Endothelial cell of hepatic sinusoid (primary cell): Measurements from ENCODE around the gene TBC1D1.

Source experiments
- in situ Hi-C: cut with HindIII; loops from 2 replicates; pipeline ENCODE4 v1.10.0; 2017; ENCODE audit warnings: low sequenced_read_pairs

TBC1D1 gene

DNA sequence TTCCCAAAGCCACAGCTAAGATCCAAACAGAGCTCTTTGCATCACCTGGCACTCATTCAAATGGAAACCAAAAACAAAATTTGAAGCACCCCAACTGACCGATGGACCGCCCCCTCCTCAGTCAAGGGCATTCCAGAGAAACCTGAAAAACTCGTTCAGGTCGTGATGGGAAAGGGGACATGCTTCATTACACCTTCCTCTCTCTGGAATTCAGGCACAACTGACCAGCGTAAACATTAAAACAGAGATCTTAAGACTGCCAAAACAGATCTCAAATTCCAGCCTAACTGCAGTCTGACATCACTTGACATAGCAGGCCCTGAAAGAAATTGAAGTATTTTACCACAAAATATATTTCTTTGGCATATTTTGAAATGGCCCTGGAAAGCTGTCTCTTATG lies 97.8 kb downstream of the TBC1D1 start:
- in situ Hi-C loops, result no loop called here

DNA sequence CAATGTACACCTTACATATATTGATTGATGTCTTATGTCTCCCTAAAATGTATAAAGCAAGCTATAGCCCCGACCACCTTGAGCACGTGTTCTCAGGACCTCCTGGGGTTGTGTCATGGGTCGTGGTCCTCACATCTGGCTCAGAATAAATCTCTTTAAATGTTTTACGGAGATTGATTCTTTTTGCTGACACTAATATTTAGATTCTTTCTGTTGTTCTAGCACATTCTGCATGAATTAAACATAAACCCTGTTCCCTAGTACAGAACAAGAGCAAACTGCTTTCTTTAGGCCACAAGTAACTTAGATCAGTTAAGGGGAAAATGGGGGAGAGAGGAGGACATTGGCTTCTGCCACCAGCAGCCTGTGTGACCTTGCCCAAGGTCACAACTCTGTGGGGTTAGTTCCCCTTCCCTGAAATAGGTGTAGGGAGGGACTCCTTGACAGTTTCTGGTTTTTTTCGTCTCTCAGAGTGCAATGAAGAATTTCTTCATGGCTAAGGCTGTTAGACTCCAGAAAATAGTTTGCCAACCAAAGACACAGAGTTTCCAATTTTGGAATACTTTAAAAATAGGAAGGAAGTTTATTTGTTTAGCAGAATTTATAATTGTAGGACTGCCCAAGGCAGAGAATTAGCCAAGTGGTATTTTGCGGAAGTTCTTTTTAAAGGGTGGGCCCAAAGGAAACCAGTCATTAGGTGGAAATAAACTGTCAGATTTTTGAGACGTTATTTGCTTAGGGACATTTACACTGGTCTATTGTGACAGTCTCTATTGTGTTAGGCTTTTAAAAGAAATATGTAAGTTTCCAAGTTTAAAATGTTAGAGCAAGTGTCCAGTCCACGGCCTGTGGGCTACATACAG lies 98.7 kb downstream of the TBC1D1 start:
- in situ Hi-C loops, result no loop called here

DNA sequence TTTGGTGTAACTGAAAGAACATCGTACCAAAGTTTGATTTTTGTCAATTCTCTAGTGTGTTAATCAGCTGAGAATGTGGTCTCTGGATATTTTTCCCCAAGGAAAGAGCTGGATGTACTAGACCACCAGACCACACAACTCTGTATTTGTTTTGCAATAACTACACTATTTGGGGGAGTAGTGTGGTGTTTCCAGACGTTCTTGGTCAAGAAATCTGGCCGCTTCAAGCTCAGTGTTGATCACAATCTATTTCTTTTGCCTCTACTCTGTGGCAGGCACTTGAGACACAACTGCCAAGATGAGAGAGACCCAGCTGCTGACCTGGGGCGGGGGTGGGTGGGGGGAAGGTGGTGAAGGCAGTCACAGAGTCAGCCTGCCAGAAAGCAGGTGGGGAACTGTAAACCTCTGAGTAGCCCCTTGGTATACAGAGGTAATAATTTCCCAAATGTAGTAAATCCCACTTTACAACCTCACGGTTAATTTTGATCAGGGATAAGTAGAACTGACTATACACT lies 99.9 kb downstream of the TBC1D1 start:
- in situ Hi-C loops, result no loop called here

DNA sequence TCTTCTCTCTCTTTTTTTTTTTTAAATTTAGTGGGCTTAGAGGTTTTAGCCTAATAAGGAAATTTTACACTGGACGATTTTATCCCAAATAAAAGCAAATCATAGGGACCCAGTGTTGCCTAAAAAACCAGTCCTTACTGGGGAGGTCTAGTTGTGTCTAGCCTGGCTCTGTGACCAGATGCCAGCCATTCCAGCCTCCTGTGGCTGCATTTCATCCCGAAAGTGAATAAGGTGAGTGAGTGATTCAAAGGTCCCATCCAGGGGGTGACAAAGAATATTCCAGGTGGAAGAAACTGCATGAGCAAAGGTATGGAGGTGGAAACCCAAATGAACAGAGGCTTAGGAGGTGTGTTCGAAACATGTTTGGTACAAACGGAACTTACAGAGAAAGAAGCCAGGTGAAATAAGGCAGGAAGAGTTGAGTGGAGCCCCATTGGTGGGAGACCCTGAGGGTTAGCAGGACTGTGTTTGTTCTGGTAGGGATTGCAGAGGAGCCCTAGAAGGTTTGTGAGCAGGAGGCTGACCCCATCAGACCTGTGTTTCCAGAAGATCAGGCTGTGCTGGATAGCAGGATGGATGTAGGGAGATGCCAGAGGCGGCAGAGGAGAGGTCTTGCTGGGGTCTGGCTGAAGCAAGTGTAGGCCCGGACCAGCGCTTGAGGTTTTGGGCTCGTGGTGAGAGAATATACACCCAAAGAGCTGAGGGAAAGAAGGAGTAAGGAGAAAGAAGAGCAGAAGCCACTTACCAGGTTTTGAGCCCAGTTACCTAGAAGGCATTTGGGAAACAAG lies 100.9 kb downstream of the TBC1D1 start:
- in situ Hi-C loops, result no loop called here

DNA sequence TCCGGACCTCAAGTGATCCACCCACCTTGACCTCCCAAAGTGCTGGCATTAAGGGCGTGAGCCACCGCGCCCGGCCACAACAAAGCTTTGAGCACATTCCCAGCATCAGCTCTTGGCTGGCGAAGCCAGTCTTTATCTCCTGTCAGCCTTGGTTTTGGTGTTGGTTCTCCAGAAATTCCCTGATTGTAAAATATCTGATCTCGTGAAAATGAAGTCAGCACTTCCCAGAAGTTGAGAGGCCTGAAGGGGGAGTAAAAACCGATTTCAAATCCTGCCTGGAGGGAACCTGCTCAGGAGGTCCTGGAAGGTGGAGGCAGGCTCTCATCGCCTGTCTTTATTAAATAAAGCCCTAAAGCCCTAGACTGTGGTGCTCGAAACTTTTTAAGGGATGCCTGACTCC lies 102.9 kb downstream of the TBC1D1 start:
- in situ Hi-C loops, result no loop called here

DNA sequence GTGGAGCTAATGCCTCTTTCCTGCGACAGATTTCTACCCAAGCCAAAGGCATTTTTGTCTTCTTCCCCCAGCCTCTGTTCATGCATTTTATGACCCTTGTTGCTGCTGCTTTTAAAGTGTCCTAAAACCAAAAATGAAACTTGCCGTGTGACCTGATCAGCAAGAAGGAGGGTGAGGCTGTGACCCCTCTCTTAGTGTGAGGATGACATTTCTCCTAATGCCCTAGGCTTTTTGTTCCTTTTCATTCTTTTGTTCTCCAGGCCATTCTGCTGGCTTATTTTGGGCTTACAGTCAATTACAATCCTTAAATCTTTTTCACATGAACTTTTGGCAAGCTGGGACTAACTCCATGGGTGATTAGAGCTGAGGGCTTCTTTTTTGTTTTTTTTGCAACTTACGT lies 103.7 kb downstream of the TBC1D1 start:
- in situ Hi-C loops, result no loop called here

DNA sequence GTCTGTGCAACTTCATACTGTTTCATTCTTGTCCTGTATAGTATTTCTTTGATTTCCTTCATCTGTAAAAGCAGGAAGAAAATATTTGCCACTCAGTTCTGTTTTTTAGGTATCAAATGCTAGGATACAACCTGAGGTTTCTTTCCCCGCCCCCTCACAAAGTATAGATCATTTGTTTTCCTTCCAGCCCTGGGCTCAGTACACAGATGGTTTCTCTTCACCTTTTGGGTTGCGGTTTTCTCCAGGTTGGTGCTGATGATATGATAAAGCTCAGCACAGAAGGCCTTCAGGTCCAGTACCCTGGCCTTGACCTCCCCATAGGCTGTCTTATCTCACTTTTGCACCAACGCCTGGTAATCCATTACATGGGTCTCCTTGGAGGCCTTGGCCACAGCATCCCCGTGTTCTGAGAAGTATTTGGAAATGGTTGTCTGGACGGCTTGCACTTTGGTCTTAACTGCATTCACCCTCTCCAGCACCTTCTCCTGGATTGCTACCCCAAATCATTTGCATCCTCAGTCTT lies 104.5 kb downstream of the TBC1D1 start:
- in situ Hi-C loops, result no loop called here

DNA sequence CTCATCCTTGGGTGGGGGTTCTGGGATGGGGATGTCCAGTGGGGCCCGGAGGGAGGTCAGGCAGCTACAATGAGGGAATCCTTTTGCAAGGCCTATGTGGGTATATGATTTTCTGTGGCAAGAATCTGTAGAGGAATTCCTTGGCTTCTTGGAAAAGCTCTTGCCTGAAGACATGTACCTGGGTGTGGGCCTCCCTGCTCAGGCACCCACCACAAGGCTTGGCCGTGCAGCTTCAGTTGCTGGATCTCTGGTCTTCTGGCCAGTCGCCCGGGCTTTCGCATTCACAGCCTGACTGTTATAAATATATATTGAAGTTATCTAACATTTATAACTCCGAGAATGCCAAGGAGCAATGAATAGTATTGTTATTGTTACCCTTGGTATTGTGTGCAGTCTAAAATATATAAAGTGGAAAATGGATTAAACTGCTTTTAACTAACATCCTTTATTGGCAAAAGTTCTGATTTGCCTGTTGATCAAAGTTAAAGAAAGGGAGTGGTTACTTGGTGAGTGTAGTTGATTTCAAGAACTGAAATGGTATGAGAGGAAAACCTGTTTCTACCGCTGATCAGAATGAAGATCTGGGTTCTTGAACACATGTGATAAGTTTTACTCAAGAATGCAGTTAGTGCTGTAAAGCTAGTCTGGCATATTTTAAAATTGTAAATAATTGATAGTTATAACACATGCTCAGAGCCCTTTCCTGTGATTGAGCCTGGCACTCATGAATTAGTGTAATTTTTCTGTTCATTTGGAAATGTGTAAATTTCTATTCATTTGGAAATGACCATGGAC lies 105.3 kb downstream of the TBC1D1 start:
- in situ Hi-C loops, result no loop called here

DNA sequence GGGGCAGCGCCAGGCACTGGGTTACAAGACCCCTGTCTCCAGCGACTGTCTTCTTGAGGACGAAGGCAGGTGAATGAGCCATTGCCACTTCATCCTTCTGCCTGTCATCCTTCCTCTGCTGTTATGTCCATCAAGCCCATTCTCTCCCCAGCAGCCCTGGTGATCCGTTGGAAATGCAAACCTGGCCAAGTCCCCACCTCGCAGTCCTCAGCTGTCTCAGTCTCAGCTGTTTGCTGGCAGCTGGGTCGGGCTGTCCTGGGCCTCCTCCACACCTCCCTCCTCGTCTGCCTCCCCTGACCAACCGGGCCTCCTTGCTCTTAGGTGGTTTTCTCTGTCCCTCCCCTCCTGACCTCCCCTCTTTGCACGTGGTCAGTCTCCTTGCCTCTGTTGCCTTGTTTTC lies 107.3 kb downstream of the TBC1D1 start:
- in situ Hi-C loops, result no loop called here

DNA sequence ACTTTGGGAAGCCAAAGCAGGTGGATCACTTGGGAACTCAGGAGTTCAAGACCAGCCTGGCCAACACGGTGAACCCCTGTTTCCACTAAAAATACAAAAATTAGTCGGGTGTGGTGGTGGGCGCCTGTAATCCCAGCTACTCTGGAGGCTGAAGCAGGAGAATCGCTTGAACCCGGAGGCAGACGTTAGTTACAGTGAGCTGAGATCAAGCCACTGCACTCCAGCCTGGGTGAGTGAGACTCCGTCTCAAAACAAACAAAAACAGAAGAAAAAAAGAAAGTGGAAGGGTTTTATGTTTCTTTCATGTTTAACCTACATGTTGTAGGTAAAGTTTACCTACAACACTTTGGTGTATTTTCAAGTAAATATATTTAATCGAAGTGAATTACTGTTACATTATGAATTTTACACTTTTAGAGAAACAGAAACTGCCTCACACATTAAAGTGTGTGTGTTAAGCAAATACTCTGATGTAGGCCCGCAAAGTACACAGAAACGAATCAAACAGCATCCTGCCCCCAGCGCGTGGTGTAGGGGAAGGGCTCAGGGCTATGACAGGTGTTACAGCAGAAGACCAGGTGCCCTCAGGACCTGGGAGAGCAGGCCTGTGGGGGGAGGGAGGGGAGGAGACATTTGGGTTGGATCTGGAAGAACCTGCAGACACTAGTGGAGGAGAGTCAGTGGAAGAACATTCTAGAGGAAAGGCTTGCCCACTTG lies 108.3 kb downstream of the TBC1D1 start:
- in situ Hi-C loops, result no loop called here

DNA sequence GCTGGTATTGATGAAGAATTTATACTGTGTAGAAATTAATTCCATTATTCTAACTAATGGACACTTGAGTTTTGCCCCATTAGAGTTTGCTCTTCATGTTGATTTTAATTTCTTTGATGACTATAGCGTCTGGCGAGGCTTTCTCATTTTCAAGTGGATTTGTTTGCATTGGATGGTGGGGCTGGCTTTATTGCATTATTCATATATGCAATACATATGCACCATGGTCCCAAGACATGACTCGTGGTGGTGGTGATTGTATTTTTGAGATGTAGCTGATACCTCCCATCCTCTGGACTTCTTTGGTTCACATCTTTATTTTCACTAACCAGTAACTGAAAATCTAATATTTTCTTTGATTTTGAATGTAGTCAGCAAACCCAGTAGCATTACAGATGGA lies 109.1 kb downstream of the TBC1D1 start:
- in situ Hi-C loops, result no loop called here

DNA sequence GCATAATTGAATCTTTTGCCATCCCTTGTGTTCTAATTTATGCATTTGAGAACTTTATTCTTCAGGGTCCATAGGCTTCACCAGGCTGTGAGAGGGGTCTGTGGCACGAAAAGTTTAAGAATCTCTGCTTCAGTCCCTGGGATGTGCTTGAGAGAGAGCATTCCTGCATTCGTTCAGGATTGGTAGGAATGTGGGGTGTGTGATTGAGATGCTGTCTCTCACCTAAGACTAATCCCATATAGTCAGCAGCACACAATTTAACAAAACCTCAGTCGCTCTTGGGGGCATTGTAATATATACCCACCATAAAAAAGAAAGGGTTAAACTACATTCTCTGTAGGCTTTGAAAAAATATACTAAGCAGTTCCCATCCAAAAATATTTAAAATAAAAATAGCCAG lies 111.0 kb downstream of the TBC1D1 start:
- in situ Hi-C loops, result no loop called here

DNA sequence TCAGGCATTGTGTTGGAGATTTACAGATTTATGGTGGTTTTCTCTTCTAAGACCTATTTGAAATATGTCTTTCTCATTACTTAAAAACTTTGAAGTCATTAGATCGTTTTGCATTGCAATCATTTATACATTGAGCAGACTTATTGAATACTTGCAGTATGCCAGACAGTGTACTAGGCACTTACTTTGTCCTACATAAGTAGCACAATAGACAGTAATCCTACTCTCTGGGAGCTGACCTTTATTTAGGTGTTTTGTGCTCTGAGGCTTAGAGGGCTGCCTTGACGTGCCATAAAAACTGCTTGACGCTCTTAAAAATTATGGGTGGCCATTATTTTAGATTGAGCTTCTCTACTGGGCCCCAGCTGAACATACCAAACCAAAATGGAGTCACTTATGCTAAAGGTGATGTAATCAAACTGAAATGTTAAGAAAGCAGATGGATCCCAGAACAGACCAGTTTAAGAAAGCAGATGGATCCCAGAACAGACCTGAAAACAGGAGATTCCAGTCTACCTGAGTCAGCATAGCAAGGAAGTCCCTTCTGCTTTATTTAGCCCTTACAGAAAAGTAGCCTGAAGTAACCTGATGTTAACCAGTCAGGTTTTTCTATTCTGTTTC lies 111.7 kb downstream of the TBC1D1 start:
- in situ Hi-C loops, result no loop called here

DNA sequence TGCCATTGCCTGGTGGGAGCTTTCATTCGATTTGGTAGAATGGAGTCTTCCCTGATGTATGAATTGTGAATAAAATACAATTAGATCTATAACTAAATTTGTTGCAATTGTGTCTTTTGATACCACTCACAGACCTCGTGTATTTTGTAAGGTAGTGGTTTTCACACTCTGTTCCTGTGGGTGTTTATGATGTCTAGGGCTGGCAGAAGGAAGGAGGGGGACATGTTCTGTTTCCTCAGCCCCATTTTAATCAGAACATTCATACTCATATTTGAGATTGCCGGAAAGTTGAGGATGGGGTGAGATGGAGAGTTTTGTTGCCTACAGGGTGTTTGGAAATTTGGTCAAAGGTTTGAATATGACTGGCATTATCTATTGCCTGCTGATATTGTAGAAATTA lies 112.2 kb downstream of the TBC1D1 start:
- in situ Hi-C loops, result no loop called here

DNA sequence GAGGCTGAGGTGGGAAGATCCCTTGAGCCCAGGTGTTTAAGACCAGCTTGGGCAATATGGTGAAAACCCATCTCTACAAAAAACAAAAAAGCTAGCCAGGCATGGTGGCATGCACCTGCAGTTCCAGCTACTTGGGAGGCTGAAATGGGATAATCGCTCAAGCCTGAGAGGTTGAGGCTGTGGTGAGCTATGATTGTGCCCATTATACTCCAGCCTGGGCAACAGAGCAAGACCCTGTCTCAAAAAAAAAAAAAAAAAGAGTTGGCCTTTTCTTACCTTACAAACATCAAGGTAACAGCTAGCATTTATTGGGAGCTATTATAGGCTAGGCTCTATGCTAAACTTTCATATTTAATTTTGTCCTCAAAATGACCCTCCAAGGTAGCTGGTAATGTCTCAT lies 112.7 kb downstream of the TBC1D1 start:
- in situ Hi-C loops, result no loop called here

DNA sequence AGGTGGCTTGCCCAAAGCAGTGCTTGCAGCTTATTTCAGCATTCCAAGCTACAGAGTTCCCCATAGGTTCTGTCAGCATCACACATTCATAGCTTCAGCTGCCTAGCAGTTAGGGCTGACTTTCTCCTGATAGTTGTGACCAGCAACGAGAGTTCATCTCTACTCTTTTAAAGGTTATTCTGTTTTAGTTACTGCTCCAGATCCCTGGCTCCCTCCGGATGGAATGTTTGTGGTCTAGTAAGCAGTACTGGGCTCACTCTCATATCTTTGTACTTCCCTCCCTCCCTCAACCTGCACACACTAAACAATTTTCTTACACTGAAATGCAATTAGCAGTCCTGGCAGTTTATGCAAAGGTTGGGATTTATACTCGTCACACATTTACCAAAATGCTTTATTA lies 113.2 kb downstream of the TBC1D1 start:
- in situ Hi-C loops, result no loop called here

DNA sequence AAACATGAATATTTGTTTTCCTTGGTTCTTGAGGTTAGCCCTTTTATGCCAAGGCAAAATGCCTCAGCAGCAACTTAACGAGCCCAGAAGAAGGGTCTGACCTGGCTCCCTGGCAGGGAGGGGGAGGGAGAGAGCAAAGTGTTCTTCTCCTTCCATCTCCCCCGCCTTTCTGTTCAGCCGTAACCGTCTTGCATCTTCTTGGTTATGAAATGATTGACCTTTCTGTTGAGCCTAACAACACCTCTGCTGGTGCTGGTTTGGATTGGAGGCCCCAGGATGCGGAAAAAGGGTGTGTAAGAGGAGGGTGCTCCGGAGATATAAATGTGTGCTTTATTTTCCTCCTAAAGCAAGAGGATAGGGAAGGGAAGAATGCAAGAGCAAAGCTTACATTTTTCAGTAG lies 114.0 kb downstream of the TBC1D1 start:
- in situ Hi-C loops, result loop anchor here (5.0 kb wide), 1 partner anchor 33 kb away; no protein-coding TSS in a partner anchor

DNA sequence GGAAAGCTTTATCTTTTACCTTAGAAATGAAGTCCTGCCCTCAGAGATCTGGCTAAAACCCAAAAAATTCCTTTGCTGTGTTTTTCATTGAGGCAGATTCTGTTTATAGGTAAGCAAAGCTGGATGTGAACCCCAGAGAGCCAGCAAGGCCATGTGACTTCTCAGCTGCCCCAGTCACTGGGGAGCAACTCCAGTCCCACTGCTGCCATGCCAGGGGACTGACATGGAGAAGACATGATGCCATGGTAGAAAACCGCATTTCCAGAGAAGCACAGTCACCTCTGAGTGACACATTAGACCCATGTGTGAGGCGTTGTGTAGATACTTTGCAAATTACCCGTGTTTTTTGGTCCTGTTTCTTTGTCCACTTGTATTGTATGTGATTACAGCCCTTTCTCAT lies 114.8 kb downstream of the TBC1D1 start:
- in situ Hi-C loops, result loop anchor here (5.0 kb wide), 1 partner anchor 33 kb away; no protein-coding TSS in a partner anchor

DNA sequence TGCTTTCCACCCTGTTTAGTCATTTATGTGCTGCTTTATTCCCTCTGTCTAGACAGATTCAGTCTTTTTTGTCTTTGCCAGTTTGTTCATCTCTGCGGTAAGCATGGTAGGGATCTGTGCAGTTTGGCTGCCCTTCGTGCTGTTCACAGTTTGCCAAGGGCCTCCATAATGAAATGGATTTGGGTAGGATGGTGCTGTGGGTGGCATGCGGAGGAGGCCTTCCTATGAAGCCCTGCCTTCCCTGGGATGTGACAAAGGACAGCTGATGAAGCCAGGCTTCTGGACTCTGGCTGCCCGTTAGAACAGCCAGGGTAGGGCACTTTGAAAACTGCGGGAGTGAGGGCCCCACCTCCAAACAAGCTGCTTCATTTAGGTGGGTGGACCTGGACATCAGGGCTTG lies 116.8 kb downstream of the TBC1D1 start:
- in situ Hi-C loops, result loop anchor here (5.0 kb wide), 1 partner anchor 35 kb away; no protein-coding TSS in a partner anchor
